NCI-H2196 treated with DMSO at 0.1 percent for 48 hours (cell line): ENCODE measurements around the gene TRAF4.
A peak's percentile ranks its signal among the peaks of the same experiment; 100 is the strongest.
"Not testable (repeated sequence)": the region's sequence is repeated elsewhere in the genome, so short reads cannot be mapped to it uniquely, and the experiment has no call there.

Experiments used
- DNase-seq: peaks from one replicate; lab custom pipeline; 2025; ENCODE audit not compliant: unreplicated experiment; lab: John Stamatoyannopoulos, UW

Gene TRAF4

GRCh38 chr17:28728364-28729200, 15.2 kb upstream of the TRAF4 start, which contains the start of gene NEK8:
Gene NEK8, plus strand, starts transcription at chr17:28728788. Its CDS starts 26 bp downstream, at chr17:28728814.
- peak; percentile 65 for DNase-seq

DNA sequence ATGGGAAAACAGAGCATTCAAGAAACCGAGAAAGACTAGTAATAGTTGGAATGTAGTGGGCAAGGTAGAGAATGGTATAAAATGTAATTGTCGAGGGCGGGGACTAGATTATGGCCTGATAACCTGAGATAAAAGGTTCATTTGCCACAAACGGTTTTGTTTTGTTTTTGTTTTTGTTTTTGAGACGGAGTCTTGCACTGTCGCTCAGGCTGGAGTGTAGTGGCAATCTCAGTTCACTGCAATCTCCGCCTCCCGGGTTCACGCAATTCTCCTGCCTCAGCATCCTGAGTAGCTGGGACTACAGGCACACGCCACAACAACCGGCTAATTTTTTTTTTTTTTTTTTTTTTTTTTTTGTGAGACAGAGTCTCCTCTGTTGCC, 13.9 kb upstream of the TRAF4 start:
- DNase-seq, result no peak

DNA sequence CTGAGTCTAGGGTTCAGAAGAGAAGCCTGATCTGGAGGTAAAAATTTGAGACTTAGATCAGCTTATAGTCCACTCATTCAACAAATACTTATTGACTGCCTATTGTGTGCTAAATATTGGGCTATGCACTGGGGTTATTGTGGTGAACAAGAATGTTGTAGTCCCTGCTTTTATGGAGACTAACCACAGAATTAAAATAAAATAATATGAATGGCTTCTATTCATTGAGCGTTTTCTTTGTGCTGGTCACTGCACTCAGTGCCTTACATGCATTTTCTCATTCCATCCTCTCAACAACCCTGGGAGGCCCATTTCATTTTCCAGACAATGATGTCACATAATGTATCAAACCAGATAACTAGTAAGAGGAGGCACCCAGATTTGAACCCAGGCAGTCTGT, 10.5 kb upstream of the TRAF4 start:
- DNase-seq, result no peak

DNA sequence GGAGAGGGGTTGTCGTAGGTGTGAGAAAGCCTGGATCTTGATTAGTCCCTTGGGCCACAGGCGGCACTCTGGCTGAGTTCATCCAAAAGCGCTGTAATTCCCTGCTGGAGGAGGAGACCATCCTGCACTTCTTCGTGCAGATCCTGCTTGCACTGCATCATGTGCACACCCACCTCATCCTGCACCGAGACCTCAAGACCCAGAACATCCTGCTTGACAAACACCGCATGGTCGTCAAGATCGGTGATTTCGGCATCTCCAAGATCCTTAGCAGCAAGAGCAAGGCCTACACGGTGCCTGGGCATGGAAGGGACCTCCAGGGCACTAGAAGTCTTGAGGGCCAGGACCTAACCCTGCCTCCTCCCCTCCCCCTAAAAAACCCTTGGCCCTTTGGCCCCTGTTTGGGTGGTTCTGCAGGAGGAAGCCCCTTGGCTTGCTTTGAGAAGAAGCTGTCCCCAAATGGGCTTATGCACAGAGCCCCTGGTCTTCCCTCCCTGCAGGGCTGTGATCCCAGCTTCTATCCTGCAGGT, 9.0 kb upstream of the TRAF4 start:
- no peak for DNase-seq

GRCh38 chr17:28735242-28735722, 8.5 kb upstream of the TRAF4 start:
- DNase-seq, result no peak

GRCh38 chr17:28735913-28736769, 7.7 kb upstream of the TRAF4 start:
- not testable (repeated sequence) for DNase-seq

GRCh38 chr17:28737316-28737715, 6.5 kb upstream of the TRAF4 start:
- DNase-seq, result no peak

- no peak for DNase-seq
Observed at GRCh38 chr17:28737770-28738679, 5.8 kb upstream of the TRAF4 start.

DNA sequence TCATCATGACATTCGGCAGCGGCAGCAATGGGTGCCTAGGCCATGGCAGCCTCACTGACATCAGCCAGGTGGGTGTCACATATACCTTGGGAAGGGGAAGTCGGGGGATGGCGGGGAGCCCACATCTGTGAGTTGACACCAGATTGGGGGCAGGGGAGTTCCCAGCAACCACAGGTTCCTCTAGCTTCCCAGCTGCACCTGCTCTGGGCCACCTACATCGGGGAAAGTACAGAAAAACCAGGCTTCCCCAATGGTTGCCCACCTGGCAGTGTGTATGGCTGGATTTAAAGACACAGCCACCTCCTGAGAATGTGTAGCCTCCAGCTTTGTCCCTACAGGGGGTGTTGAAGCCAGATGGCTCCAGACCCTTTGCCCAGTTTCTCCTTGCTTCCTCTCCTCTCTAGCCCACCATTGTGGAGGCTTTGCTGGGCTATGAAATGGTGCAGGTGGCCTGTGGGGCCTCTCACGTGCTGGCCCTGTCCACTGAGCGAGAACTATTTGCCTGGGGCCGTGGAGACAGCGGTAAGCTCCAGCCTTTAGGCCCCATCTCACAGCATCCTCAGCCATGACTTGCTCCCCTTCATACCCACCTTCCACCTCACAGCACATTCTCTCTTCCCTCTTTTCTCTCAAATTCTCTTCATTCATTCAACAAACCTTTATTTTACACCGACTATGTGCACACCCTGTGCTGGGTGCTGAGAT, 5.0 kb upstream of the TRAF4 start:
- DNase-seq, result no peak

DNA sequence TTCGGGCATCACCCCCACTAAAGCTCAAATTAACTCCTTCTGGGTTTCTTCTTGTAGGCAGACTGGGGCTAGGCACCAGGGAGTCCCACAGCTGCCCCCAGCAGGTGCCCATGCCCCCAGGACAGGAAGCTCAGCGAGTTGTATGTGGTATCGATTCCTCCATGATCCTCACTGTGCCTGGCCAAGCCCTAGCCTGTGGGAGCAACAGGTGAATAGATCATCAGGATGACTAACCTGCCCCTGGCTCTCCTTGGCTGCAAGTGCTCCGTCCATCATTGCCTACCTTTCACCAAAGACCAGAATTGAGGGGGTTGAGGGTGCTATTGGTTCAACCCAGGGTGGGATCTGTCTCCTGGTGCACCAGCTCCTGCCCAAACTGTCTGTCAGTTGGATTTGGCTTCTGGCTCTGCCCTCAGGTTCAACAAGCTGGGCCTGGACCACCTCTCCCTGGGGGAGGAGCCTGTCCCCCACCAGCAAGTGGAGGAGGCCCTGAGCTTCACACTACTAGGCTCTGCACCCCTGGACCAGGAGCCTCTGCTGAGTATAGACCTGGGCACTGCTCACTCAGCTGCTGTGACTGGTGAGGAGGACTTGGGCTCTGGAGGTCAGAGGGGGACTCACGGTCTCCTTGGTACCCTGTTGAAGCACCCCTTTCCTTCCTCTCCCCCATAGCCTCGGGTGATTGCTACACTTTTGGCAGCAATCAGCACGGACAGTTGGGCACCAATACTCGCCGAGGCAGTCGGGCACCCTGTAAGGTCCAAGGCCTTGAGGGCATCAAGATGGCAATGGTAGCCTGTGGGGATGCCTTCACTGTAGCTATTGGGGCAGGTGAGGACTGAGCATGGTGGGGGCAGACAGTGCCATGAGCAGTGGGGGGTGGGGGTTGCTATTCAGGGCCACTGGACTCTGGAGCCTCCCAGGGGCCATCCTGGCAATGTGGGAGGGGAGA, 3.1 kb upstream of the TRAF4 start:
- no peak for DNase-seq

GRCh38 chr17:28741358-28742349, 2.2 kb upstream of the TRAF4 start:
- no peak for DNase-seq

DNA sequence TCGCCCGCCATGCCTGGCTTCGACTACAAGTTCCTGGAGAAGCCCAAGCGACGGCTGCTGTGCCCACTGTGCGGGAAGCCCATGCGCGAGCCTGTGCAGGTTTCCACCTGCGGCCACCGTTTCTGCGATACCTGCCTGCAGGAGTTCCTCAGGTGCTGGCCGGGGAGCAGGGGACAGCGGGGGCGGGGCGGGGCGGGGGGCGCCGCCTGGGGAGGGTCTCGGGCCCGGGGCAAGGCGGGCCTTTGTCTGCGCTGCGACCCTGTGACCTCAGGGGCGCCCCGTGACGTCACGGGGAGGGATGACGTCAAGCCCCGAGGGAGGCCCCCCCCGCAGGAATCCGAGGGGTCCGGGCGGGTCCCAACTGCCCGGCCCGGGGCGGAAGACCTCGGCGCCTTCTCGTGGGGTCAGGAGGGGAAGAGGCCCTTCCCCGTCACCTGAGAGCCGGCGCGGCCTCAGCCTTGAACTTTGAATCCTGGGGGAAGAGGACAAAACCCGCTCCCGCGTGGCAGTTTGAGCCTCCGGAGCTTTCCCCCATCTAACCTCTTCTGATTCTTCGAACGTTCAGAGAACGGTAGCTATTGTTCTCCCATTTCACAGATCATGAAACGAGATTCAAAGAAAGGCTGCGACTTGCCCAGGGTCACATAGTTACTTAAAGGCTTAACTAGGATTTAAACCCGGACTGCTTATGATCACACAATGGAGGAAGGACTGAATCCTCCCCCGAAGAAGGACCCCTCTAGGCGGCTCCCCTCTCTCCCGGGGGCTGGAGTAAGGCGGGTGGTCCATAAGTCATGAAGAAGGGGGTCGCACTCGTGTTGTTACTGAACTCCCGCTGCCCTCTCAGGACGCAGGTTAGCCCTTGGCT, 527 bp downstream of the TRAF4 start:
- DNase-seq, result no peak

GRCh38 chr17:28744972-28745785, 1.4 kb downstream of the TRAF4 start:
- no peak for DNase-seq

GRCh38 chr17:28745786-28746411, 2.1 kb downstream of the TRAF4 start:
- DNase-seq, result no peak

DNA sequence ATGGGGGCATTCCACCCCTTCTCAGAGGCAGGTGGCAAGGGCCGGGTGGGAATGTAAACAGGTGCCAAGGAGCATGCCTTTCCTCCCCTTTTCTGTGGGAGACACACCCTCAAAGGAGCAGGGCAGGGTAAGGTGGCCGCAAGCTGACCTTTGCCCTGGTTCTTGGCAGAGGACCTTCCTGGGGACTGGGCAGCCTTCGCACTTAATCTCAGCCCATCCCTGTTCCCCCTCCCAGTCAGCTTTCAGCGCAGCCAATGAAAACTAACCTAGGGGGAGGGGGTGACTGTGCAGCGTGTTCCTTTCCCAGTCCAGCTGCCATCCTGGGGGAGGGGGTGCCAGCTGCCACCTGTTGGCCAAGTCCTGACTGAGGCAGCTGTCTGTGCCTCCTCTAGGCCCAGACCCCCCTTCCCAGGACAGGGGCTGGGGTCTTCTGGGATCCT, 2.8 kb downstream of the TRAF4 start:
- DNase-seq, result peak; percentile 69
